Calu3 (cell line): ENCODE measurements around the gene GADL1. TPM values are rescaled to one million over a fixed set of nuclear protein-coding genes. Genes with fewer than 3 reads are reported as not detected.

Source experiments
- BruUV-seq: library from RNA; stranded (reverse); fragments of 400-500 nt; replicated peaks from 2 replicates; lab custom pipeline; 2021; lab: Mats Ljungman, UMichigan
- CTCF ChIA-PET: fragments of 300-600 bp; sonication (Branson Sonifier 250); formaldehyde crosslinking; loops from one replicate; lab custom pipeline; 2022; ENCODE audit warnings: antibody characterized with exemption; lab: Charles Lee
- DNase-seq: peaks from one replicate; pipeline ENCODE4 v3.0.0; 2022
- H3K27ac Mint-ChIP-seq: one replicate; pipeline ENCODE4 v1.8.0; 2022; ENCODE audit warnings: mixed read lengths; ENCODE audit not compliant: unreplicated experiment
- H3K27me3 Mint-ChIP-seq: one replicate; pipeline ENCODE4 v1.8.0; 2022; ENCODE audit warnings: mixed read lengths; ENCODE audit not compliant: unreplicated experiment
- H3K36me3 Mint-ChIP-seq: one replicate; pipeline ENCODE4 v1.8.0; 2022; ENCODE audit warnings: mild to moderate bottlenecking, moderate library complexity, mixed read lengths; ENCODE audit not compliant: insufficient read depth, unreplicated experiment
- H3K4me1 Mint-ChIP-seq: one replicate; pipeline ENCODE4 v1.8.0; 2022; ENCODE audit warnings: mild to moderate bottlenecking, low read depth, mixed read lengths; ENCODE audit not compliant: unreplicated experiment
- H3K4me3 Mint-ChIP-seq: one replicate; pipeline ENCODE4 v1.8.0; 2022; ENCODE audit warnings: mild to moderate bottlenecking, low read depth, moderate library complexity, mixed read lengths; ENCODE audit not compliant: unreplicated experiment
- H3K9me3 Mint-ChIP-seq: one replicate; pipeline ENCODE4 v1.8.0; 2022; ENCODE audit warnings: low read depth, mixed read lengths; ENCODE audit not compliant: unreplicated experiment
- intact Hi-C: fragments of 100-400 bp; cut with micrococcal nuclease; formaldehyde crosslinking; loops from one replicate; pipeline ENCODE4 v1.10.0; 2022; ENCODE audit not compliant: unreplicated experiment
- total RNA-seq: library from RNA; stranded (reverse); gene quantifications from 2 replicates; pipeline ENCODE4 v1.2.3, GENCODE V29; 2022
- TF ChIP-seq, protein P1 (sequence below): fragments of 200-600 bp; IDR thresholded peaks from one replicate; pipeline ENCODE4 v1.8.0; 2022; ENCODE audit warnings: antibody characterized with exemption; ENCODE audit not compliant: unreplicated experiment

GADL1 gene
- total RNA-seq, 1 experiment from 2014 or later, result not detected

DNA sequence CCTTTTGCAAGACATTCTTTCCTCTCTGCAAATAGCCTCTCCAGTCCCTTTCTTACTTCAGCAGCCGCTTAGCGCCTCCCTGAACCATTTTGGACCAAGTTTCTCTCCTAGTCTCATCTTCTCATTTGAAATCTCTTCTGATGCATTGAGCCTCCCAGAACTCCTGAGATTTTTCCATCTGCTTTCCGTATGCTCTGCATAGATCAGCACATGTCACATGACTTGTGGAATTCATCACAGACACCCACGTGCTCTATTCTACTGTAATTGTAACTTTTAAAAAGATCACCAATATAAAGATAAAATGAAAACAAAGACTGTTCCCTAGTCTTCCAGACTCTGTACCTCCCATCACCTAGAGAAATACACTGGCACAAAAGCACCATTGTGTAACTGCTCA, 100.7 kb downstream of the GADL1 start:
- H3K4me1 Mint-ChIP-seq, result no peaks in the 10 kb centered on the region
- intact Hi-C loops, result no loop called here
- H3K9me3 Mint-ChIP-seq, result no peaks in the 10 kb centered on the region
- H3K36me3 Mint-ChIP-seq, result no peaks in the 10 kb centered on the region
- CTCF ChIA-PET, result no interaction called here
- H3K27ac Mint-ChIP-seq, result no peak overlapping the region
- TF ChIP-seq, protein P1, sequence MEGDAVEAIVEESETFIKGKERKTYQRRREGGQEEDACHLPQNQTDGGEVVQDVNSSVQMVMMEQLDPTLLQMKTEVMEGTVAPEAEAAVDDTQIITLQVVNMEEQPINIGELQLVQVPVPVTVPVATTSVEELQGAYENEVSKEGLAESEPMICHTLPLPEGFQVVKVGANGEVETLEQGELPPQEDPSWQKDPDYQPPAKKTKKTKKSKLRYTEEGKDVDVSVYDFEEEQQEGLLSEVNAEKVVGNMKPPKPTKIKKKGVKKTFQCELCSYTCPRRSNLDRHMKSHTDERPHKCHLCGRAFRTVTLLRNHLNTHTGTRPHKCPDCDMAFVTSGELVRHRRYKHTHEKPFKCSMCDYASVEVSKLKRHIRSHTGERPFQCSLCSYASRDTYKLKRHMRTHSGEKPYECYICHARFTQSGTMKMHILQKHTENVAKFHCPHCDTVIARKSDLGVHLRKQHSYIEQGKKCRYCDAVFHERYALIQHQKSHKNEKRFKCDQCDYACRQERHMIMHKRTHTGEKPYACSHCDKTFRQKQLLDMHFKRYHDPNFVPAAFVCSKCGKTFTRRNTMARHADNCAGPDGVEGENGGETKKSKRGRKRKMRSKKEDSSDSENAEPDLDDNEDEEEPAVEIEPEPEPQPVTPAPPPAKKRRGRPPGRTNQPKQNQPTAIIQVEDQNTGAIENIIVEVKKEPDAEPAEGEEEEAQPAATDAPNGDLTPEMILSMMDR, result no peak
- BruUV-seq, result no TSS peak
- no peak overlapping the region for H3K4me3 Mint-ChIP-seq
- no peak for DNase-seq
- peaks cover 18% of the 10 kb centered on the region for H3K27me3 Mint-ChIP-seq

- Mint-ChIP-seq H3K9me3 (no peaks in the 10 kb centered on the region), H3K4me1 (no peaks in the 10 kb centered on the region), H3K27me3 (peaks cover 27% of the 10 kb centered on the region), H3K27ac (no peak overlapping the region), H3K36me3 (no peaks in the 10 kb centered on the region), H3K4me3 (no peak overlapping the region)
- CTCF ChIA-PET, result no interaction called here
- intact Hi-C loops, result no loop called here
- DNase-seq, result no peak
- TF ChIP-seq, protein P1, result no peak
- BruUV-seq, result no TSS peak
Observed at GRCh38 chr3:30790150-30790549, 104.3 kb downstream of the GADL1 start.

- CTCF ChIA-PET, result no interaction called here
- Mint-ChIP-seq H3K27ac (no peak overlapping the region), H3K4me1 (no peaks in the 10 kb centered on the region), H3K27me3 (peaks cover 58% of the 10 kb centered on the region), H3K4me3 (no peak overlapping the region), H3K36me3 (no peaks in the 10 kb centered on the region), H3K9me3 (no peaks in the 10 kb centered on the region)
- intact Hi-C loops, result no loop called here
- no peak for DNase-seq
- no TSS peak for BruUV-seq
- TF ChIP-seq, protein P1, result no peak
Observed at GRCh38 chr3:30786365-30786764, 108.1 kb downstream of the GADL1 start.

DNA sequence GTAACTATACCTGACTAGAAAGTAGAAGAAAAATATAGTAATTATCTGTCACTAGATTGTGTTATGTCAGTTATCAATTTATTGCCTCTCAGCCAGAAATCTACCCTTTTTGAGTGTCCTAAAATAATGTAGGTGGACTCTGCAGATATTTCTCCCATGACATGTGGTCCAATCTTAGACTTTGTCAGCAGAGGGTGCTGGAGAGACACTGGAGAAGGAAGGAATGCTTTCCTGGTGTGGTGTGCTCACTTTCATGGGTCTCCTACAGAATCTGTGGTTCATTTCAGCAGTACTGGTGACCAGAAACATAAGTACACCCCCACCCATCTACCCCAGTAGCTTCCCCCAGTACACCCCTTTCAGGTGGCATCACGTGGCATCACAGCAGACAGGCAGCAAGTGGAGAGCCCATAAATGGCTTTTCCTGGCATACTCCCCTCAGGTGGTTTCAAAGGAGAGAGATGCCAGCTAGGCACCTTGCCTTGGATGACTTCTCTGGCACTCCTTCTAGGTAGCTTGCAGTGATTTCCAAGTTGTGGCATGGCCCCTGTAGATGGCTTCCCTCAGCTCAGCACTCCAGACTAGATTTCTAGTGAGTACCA, 114.7 kb downstream of the GADL1 start:
- Mint-ChIP-seq H3K27me3 (peaks cover 29% of the 10 kb centered on the region), H3K27ac (no peak overlapping the region), H3K4me1 (peaks cover 8% of the 10 kb centered on the region), H3K36me3 (no peaks in the 10 kb centered on the region), H3K4me3 (no peak overlapping the region), H3K9me3 (no peaks in the 10 kb centered on the region)
- TF ChIP-seq, protein P1, result peak; percentile 31
- intact Hi-C loops, result loop anchor here (1.0 to 10.0 kb wide), 2 partner anchors 155 to 353 kb away; no protein-coding TSS in a partner anchor
- CTCF ChIA-PET, result no interaction called here
- no TSS peak for BruUV-seq
- peak; percentile 49 for DNase-seq
